ENCODE results near the gene AFF3. TPM values are rescaled to one million over a fixed set of nuclear protein-coding genes. Genes with fewer than 3 reads are reported as not detected.

The AFF3 gene
- total and polyA plus RNA-seq, 2 experiments from 2014 or later, result 7.3 to 7.8 TPM

- Histone ChIP-seq H3K4me3 (no peak overlapping the region), H2AFZ (no peak overlapping the region), H3K79me2 (no peaks in the 10 kb centered on the region), H4K20me1 (ENCODE audit: insufficient read depth, poor library complexity, severe bottlenecking) (no peaks in the 10 kb centered on the region), H3K9me3 (ENCODE audit: low read depth) (no peaks in the 10 kb centered on the region), H3K27ac (no peak overlapping the region), H3K4me2 (no peak overlapping the region), H3K9me2 (replicated peaks; ENCODE audit: insufficient read depth) (no peaks in the 10 kb centered on the region), H3K4me1 (ENCODE audit: insufficient read depth) (no peaks in the 10 kb centered on the region), H3K27me3 (no peaks in the 10 kb centered on the region), H3K36me3 (replicated peaks; ENCODE audit: insufficient read depth, low read depth) (no peaks in the 10 kb centered on the region)
- WGBS (ENCODE audit: low lambda C conversion rate, missing lambda C conversion rate), result 86% methylated on average over 8 of the region's 8 CpGs
- DNase-seq (ENCODE audit: low spot score), result no peak
- TF ChIP-seq EZH2phosphoT487 (IDR thresholded peaks at IDR 0.05; ENCODE audit: low read depth, severe bottlenecking, unreplicated experiment) (no peak), CTCF (IDR thresholded peaks at IDR 0.05; ENCODE audit: poor library complexity) (no peak), EZH2 (IDR thresholded peaks at IDR 0.05; ENCODE audit: borderline replicate concordance) (no peak)
Measured at GRCh38 chr2:99674090-99674489, 468.3 kb downstream of the AFF3 start.

DNA sequence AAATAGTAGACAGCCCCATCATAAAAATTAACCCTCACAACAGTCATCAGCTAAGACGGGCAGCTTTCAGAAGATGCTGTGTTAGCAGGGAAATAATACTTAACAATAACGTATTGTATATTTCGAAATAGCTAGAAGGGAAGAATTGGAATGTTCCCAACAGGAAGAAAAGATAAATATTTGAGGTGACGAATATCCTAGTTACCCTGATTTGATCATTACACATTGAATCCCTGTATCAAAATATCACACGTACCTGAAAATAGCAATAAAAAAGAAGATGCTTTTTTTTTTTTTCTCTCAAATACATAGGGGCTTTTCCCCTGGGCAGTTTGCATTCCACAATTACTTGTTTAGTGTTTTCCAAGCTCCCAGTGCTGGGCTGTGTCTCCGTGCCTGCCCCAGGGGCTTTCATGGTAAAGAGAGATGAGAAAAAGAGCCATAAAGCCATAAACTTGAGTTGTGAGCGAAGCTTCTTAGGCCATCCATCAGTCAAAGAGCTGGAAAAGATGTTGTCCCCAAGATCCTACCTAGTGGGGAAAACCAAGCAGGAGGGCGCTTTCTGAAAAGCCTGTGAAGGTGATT is 469.5 kb downstream of the AFF3 start:
- Histone ChIP-seq H3K79me2 (no peaks in the 10 kb centered on the region), H4K20me1 (ENCODE audit: insufficient read depth, poor library complexity, severe bottlenecking) (no peaks in the 10 kb centered on the region), H3K36me3 (replicated peaks; ENCODE audit: insufficient read depth, low read depth) (no peaks in the 10 kb centered on the region), H3K27me3 (no peaks in the 10 kb centered on the region), H3K4me2 (no peak overlapping the region), H3K9me2 (replicated peaks; ENCODE audit: insufficient read depth) (no peaks in the 10 kb centered on the region), H3K27ac (no peak overlapping the region), H3K4me1 (ENCODE audit: insufficient read depth) (no peaks in the 10 kb centered on the region), H2AFZ (no peak overlapping the region), H3K9me3 (ENCODE audit: low read depth) (no peaks in the 10 kb centered on the region), H3K4me3 (no peak overlapping the region)
- TF ChIP-seq CTCF (IDR thresholded peaks at IDR 0.05; ENCODE audit: poor library complexity) (no peak), EZH2 (IDR thresholded peaks at IDR 0.05; ENCODE audit: borderline replicate concordance) (no peak), EZH2phosphoT487 (IDR thresholded peaks at IDR 0.05; ENCODE audit: low read depth, severe bottlenecking, unreplicated experiment) (no peak)
- WGBS (ENCODE audit: low lambda C conversion rate, missing lambda C conversion rate), result 67% methylated on average over 8 of the region's 8 CpGs
- no peak for DNase-seq (ENCODE audit: low spot score)

- H4K20me1 ChIP-seq (ENCODE audit: insufficient read depth, poor library complexity, severe bottlenecking), result no peaks in the 10 kb centered on the region
- 62% methylated on average over 4 of the region's 4 CpGs for WGBS (ENCODE audit: low lambda C conversion rate, missing lambda C conversion rate)
- no peaks in the 10 kb centered on the region for H3K79me2 ChIP-seq
- H3K4me3 ChIP-seq, result no peak overlapping the region
- DNase-seq (ENCODE audit: low spot score), result no peak
- H2AFZ ChIP-seq, result no peak overlapping the region
- no peak overlapping the region for H3K4me2 ChIP-seq
- H3K27ac ChIP-seq, result no peak overlapping the region
- H3K9me3 ChIP-seq (ENCODE audit: low read depth), result peaks cover 3% of the 10 kb centered on the region
- no peak for TF ChIP-seq EZH2 (IDR thresholded peaks at IDR 0.05; ENCODE audit: borderline replicate concordance)
- no peak for TF ChIP-seq EZH2phosphoT487 (IDR thresholded peaks at IDR 0.05; ENCODE audit: low read depth, severe bottlenecking, unreplicated experiment)
- TF ChIP-seq CTCF (IDR thresholded peaks at IDR 0.05; ENCODE audit: poor library complexity), result no peak
- no peaks in the 10 kb centered on the region for H3K9me2 ChIP-seq (replicated peaks; ENCODE audit: insufficient read depth)
- H3K36me3 ChIP-seq (replicated peaks; ENCODE audit: insufficient read depth, low read depth), result no peaks in the 10 kb centered on the region
- no peaks in the 10 kb centered on the region for H3K4me1 ChIP-seq (ENCODE audit: insufficient read depth)
- H3K27me3 ChIP-seq, result no peaks in the 10 kb centered on the region
Measured at GRCh38 chr2:99670768-99671734, 471.3 kb downstream of the AFF3 start.

Data from hepatocyte (in vitro differentiated cells).